Lung (tissue), 12 donors: ENCODE data around the gene ZNHIT6. TPM values are rescaled to one million over a fixed set of nuclear protein-coding genes. Genes with fewer than 3 reads are reported as not detected.

Source experiments
- ATAC-seq: fragments of 200-7000 bp; cut with Tn5 transposase; one replicate; pipeline ENCODE4 v1.9.1; 2020; ENCODE audit warnings: moderate number of reproducible peaks; ENCODE audit not compliant: insufficient read depth, low FRiP score
- DNase-seq, 3 donors: peaks; one replicate each; pipeline ENCODE4 v3.0.0-alpha.2; 2013 to 2017
- H3K27ac ChIP-seq, 2 donors: one replicate each; pipeline ENCODE4 v1.5.1; 2013; ENCODE audit warnings: mild to moderate bottlenecking in 2 of 2, moderate library complexity in 2 of 2, control low read depth in 1 of 2, inconsistent platforms in 1 of 2, low read depth in 1 of 2, low read length in 1 of 2
- H3K27me3 ChIP-seq, 3 donors: one replicate each; pipeline ENCODE4 v1.5.1; 2013; ENCODE audit warnings: low read length in 2 of 3; ENCODE audit not compliant: control insufficient read depth in 3 of 3, insufficient read depth in 3 of 3
- H3K36me3 ChIP-seq, 4 donors: one replicate each; pipeline ENCODE4 v1.5.1; 2013; ENCODE audit warnings: low read length in 4 of 4, mild to moderate bottlenecking in 1 of 4, moderate library complexity in 1 of 4; ENCODE audit not compliant: control insufficient read depth in 4 of 4, insufficient read depth in 4 of 4
- H3K4me1 ChIP-seq, 5 donors: one replicate each; pipeline ENCODE4 v1.5.1; 2013; ENCODE audit warnings: low read length in 5 of 5, mild to moderate bottlenecking in 2 of 5, moderate library complexity in 1 of 5; ENCODE audit not compliant: control insufficient read depth in 5 of 5, insufficient read depth in 5 of 5
- H3K4me3 ChIP-seq: one replicate; pipeline ENCODE4 v1.5.1; 2013; ENCODE audit warnings: mild to moderate bottlenecking, control low read depth, moderate library complexity
- H3K9ac ChIP-seq, 2 donors: one replicate each; pipeline ENCODE4 v1.5.1; 2013; ENCODE audit warnings: low read length in 2 of 2, control low read depth in 1 of 2; ENCODE audit not compliant: insufficient read depth in 1 of 2
- H3K9me3 ChIP-seq, 4 donors: one replicate each; pipeline ENCODE4 v1.5.1; 2013; ENCODE audit warnings: low read length in 3 of 4, mild to moderate bottlenecking in 1 of 4, moderate library complexity in 1 of 4; ENCODE audit not compliant: control insufficient read depth in 4 of 4, insufficient read depth in 3 of 4
- WGBS, 2 donors: extraction: QIAGEN DNeasy Blood & Tissue Kit; methylation state at CpG; one replicate each; pipeline ENCODE4 v1.1.7; 2013; 5-methylcytosine and 5-hydroxymethylcytosine counted together
- polyA plus RNA-seq, 2 donors: library from polyadenylated mRNA; stranded (reverse); fragments of 200-250 nt; gene quantifications; one replicate each; pipeline ENCODE4 v1.2.1, GENCODE V29; 2013
- total RNA-seq, 2 donors: library from RNA; depleted of rRNA in 1 of 2; stranded (reverse); fragments of >200 nt in 1 of 2; gene quantifications; one replicate each; pipeline ENCODE4 v1.2.1, GENCODE V29; 2014 to 2021
- TF ChIP-seq, protein P1 (sequence below): IDR thresholded peaks from 2 replicates; pipeline ENCODE4 v1.5.1; 2012; ENCODE audit warnings: mild to moderate bottlenecking; ENCODE audit errors: control extremely low read depth, extremely low read depth
- donor health status: control.
- donor health status: control.
- donor health status: Bipolar disorder and iron deficiency.
- donor health status: healthy.
- donor health status: DM: yes; HTN: yes; CAD: no.

The ZNHIT6 gene
- total and polyA plus RNA-seq, 4 donors = 8.7 to 17.7 (median 10.1) TPM

DNA sequence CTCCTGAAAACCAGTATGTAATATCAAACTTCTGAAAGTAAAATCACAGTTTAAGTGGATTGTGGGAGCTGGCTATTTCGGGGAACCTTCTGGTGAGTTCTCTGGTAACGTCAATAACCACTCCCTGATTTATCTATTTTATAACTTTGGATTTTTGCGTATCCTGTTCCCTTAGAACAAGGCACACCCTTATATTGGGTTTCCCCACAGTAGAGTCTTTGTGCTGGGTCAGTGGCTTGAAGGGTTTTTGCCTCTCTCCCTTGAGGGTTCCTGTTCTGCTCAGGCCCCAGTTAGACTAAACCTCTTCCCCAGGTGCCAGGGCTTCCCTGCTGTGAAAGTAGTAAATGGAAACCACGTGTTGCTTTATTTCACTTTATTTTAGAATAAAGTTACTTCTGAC, 106.3 kb downstream of the ZNHIT6 start:
- ATAC-seq (no peak), DNase-seq (no peak)
- H3K9ac ChIP-seq = no peak overlapping the region
- 94 to 95% methylated on average over 4 of the region's 4 CpGs for WGBS, 2 donors
- TF ChIP-seq, protein P1, sequence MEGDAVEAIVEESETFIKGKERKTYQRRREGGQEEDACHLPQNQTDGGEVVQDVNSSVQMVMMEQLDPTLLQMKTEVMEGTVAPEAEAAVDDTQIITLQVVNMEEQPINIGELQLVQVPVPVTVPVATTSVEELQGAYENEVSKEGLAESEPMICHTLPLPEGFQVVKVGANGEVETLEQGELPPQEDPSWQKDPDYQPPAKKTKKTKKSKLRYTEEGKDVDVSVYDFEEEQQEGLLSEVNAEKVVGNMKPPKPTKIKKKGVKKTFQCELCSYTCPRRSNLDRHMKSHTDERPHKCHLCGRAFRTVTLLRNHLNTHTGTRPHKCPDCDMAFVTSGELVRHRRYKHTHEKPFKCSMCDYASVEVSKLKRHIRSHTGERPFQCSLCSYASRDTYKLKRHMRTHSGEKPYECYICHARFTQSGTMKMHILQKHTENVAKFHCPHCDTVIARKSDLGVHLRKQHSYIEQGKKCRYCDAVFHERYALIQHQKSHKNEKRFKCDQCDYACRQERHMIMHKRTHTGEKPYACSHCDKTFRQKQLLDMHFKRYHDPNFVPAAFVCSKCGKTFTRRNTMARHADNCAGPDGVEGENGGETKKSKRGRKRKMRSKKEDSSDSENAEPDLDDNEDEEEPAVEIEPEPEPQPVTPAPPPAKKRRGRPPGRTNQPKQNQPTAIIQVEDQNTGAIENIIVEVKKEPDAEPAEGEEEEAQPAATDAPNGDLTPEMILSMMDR = no peak
- H3K27ac ChIP-seq = no peak overlapping the region
- H3K36me3 ChIP-seq = no peaks in the 10 kb centered on the region
- peaks cover 0 to 22% (median 3%) of the 10 kb centered on the region in 5 donors for H3K4me1 ChIP-seq
- H3K4me3 ChIP-seq = no peak overlapping the region
- H3K9me3 ChIP-seq = no peaks in the 10 kb centered on the region
- no peaks in the 10 kb centered on the region for H3K27me3 ChIP-seq

DNA sequence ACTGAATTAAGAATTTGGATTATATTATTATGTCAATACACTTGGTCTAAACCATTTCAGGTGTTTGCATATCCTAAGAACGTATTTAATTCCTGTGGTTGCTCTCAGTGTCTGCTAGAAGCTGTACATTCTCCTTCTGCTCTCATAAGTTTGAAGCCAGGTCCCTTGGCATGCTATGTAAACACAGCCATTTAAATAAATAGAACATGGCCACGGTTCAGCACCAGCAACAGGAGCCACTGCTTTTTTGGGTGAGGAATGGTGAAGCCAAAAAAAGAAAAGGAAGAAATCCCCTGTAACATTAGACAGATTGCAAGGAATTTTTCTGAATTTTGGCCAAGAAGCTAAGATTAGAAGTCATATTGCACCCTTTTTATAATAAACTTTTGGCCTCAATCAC, 108.6 kb downstream of the ZNHIT6 start:
- no peak for DNase-seq
- no peaks in the 10 kb centered on the region for H3K27me3 ChIP-seq
- no peaks in the 10 kb centered on the region for H3K9me3 ChIP-seq
- H3K4me1 ChIP-seq = peaks cover 0 to 22% (median 3%) of the 10 kb centered on the region in 5 donors
- H3K27ac ChIP-seq = no peak overlapping the region
- no peaks in the 10 kb centered on the region for H3K36me3 ChIP-seq
- H3K4me3 ChIP-seq = no peak overlapping the region
- no peak for ATAC-seq
- WGBS, 2 donors = 51 to 56% methylated on average over 2 of the region's 2 CpGs
- H3K9ac ChIP-seq = no peak overlapping the region
- TF ChIP-seq, protein P1 = no peak

Other genes with a start within 250 kb of the ZNHIT6 start
- 10 to 100 TPM; 48.3 to 57.2 TPM for gene DDAH1, start 243.3 kb downstream of the ZNHIT6 start, total RNA-seq
- gene DDAH1, start 243.3 kb downstream of the ZNHIT6 start, polyA plus RNA-seq = 10 to 100 TPM; 13.6 to 29.1 TPM
- gene CCN1, start 127.7 kb downstream of the ZNHIT6 start, total RNA-seq = 100 to 1,000 TPM in 1 of 2 donors, 10 to 100 TPM in 1; 75.6 to 116 TPM
- 100 to 1,000 TPM in 1 of 2 donors, 10 to 100 TPM in 1; 99.7 to 210 TPM for gene CCN1, start 127.7 kb downstream of the ZNHIT6 start, polyA plus RNA-seq